HG03354 (cell line): Measurements from ENCODE around the gene LIN28A.
"Not testable (repeated sequence)": the region's sequence is repeated elsewhere in the genome, so short reads cannot be mapped to it uniquely, and the experiment has no call there.

ENCODE experiments used
- ATAC-seq: cut with Tn5 transposase; IDR thresholded peaks from one replicate; pipeline ENCODE4 v1.9.1; 2021; ENCODE audit warnings: mild to moderate bottlenecking; ENCODE audit not compliant: unreplicated experiment, poor library complexity, severe bottlenecking

Gene LIN28A

GRCh38 chr1:26410706-26411623 is at the start of gene LIN28A:
TSS of gene LIN28A (plus strand) at chr1:26410817. CDS start at chr1:26410892, 75 bp downstream.
- ATAC-seq: no peak

- ATAC-seq: no peak
Measured at GRCh38 chr1:26361605-26362122, 49.0 kb upstream of the LIN28A start.

GRCh38 chr1:26362331-26362730 is 48.3 kb upstream of the LIN28A start:
- ATAC-seq: no peak

GRCh38 chr1:26363549-26364448 is 46.8 kb upstream of the LIN28A start:
- ATAC-seq: peak; percentile 49

GRCh38 chr1:26364956-26365355 is 45.7 kb upstream of the LIN28A start:
- no peak for ATAC-seq

- ATAC-seq: no peak
Measured at GRCh38 chr1:26367441-26367840, 43.2 kb upstream of the LIN28A start.

- no peak for ATAC-seq
Measured at GRCh38 chr1:26368006-26368405, 42.6 kb upstream of the LIN28A start.

- no peak for ATAC-seq
Measured at GRCh38 chr1:26368486-26368885, 42.1 kb upstream of the LIN28A start.

GRCh38 chr1:26370591-26371382 is 39.8 kb upstream of the LIN28A start:
- ATAC-seq: no peak

GRCh38 chr1:26372039-26372438 is 38.6 kb upstream of the LIN28A start:
- ATAC-seq: no peak

GRCh38 chr1:26372611-26373010 is 38.0 kb upstream of the LIN28A start, which contains the start of gene ZNF683:
TSS of gene ZNF683 (minus strand) at chr1:26372750. CDS start at chr1:26368571, 4,179 bp downstream.
- not testable (repeated sequence) for ATAC-seq

GRCh38 chr1:26373281-26373680 is 37.3 kb upstream of the LIN28A start:
- no peak for ATAC-seq

- ATAC-seq: no peak
Measured at GRCh38 chr1:26373789-26374188, 36.8 kb upstream of the LIN28A start.

GRCh38 chr1:26374361-26374760 is 36.3 kb upstream of the LIN28A start:
- not testable (repeated sequence) for ATAC-seq

- ATAC-seq: no peak
Measured at GRCh38 chr1:26375081-26375480, 35.5 kb upstream of the LIN28A start.

- no peak for ATAC-seq
Measured at GRCh38 chr1:26376050-26376449, 34.6 kb upstream of the LIN28A start.

GRCh38 chr1:26378088-26378878 is 32.3 kb upstream of the LIN28A start:
- no peak for ATAC-seq

GRCh38 chr1:26378879-26379251 is 31.8 kb upstream of the LIN28A start:
- ATAC-seq: no peak

GRCh38 chr1:26384076-26384475 is 26.5 kb upstream of the LIN28A start:
- no peak for ATAC-seq
